HT-29 (cell line): ENCODE measurements around the gene ZKSCAN5. TPM values are rescaled to one million over a fixed set of nuclear protein-coding genes. Genes with fewer than 3 reads are reported as not detected.
"Not testable (repeated sequence)": the region's sequence is repeated elsewhere in the genome, so short reads cannot be mapped to it uniquely, and the experiment has no call there.

Experiments used
- DNase-seq: peaks from one replicate; pipeline ENCODE4 v3.0.0-alpha.2; 2015; ENCODE audit warnings: low spot score
- total RNA-seq: library from RNA; depleted of rRNA; stranded (reverse); fragments of >200 nt; shearing (Covaris generic); gene quantifications from 2 replicates; pipeline ENCODE4 v1.2.3, GENCODE V29; 2014

ZKSCAN5 gene
- total RNA-seq, 1 experiment from 2014 or later = 9.7 TPM

DNA sequence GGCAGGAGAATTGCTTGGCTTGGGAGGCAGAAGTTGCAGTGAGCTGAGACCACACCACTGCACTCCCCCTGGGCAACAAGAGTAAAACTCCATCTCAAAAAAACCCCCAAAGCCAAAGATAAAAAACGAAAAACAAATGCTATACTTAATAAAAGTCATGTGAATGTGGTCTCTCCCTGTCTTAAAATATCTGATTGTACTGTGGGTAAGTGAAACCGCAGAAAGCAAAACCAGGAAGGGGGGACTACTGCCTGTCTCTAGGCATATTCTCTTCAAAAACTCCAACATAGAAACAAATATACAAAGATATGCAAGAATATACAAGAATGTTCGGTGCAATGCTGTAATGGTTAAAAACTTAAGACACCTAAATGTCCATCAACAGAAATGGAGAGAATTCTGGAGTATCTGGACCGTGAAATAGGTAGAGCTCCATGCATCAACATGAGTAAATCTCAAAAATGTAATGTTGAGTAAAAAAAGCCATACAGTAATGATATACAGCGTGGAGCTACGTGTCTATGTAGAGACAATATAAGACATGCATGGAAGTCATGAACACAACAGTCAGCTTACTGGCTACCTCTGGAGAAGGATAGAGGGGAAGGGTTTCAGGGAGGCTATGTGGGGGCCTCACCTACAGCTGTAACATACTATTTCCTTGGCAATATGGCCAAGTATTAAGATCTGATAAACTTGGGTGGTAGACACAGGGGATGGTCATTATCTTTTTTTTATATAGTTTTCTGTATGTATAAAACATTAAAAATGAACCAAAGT is 6.5 kb upstream of the ZKSCAN5 start:
- DNase-seq = no peak

DNA sequence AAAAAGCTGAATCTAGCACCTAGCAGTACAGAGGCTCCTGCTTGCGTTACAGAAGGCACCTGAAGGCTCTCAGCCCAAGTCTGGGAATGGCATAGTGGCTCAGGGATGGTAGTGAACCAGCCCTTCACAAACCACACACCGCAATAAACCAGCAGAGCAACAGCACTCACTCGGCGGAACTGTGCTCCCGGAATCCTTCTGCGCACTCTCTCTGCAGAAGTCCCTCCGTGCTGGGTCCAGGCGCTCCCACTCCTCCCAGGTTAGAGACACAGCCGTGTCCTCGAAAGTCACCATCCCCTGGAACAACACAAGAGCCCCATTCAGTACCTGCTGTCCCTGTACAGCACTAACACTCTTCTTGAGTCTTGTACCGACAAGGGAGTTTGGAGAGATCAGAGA is 5.9 kb upstream of the ZKSCAN5 start:
- peak; percentile 52 for DNase-seq

DNA sequence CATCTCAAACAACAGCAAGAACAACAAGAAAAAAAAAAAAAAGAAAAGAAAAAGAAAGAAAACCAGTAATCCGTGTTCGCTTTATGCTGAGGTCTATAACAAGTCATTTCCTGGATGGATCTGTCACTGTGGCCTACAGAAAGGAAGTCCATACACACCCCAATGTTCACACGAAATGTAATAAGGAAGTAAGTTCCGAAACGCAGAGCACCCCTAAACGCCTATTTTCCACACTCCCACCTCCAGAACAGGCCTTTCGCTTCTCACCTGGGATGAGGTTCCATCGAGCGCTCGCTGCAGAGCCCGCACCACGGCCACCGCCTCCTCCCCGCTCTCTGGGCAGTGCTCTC is 5.1 kb upstream of the ZKSCAN5 start:
- no peak for DNase-seq

DNA sequence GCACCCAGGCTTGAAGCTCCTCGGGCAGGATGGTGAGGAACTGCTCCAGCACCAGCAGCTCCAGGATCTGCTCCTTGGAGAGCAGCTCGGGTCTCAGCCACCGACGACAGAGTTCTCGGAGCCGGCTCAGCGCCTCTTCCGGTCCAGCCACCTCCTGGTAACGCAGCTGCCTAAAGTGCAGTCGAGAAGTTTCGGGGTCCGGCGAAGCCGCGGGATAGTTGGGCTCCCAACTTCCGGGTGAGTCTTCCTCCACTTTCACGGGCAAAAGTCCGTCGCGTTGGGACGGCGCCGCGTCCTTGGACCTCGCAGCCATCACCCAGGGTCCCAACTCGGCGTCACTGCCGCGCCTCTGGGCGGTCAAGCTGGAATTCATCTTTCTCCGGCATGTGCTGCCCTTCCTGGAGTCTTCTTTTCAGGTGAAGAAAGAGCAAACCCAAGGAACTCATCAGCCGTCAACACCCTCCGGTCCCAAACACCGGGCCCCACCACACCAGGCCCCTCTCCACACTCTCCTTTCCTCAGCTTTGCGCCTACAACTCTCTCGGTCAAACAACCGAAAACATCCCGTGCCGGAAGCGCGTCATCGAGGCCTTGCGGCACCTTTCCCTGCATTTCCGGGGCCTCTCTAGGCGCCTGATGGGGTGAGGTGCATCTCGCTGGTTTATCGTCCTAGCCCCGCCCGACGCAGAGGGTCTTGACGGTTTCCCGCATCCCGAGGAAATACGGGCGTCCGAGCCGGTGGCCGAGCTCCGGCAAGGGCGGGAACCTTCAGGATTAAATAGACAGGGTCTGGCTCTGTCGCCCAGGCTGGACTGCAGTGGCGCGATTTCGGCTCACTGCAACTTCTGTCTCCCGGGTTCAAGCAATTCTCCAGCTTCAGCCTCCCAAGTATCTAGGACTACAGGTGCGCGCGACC is 4.5 kb upstream of the ZKSCAN5 start, which contains the start of gene ZNF394:
ZNF394 (minus strand) TSS at position 561 of the 916 bp plus-strand sequence; CDS start at position 373, 188 bp downstream.
- DNase-seq = peak; percentile 96

DNA sequence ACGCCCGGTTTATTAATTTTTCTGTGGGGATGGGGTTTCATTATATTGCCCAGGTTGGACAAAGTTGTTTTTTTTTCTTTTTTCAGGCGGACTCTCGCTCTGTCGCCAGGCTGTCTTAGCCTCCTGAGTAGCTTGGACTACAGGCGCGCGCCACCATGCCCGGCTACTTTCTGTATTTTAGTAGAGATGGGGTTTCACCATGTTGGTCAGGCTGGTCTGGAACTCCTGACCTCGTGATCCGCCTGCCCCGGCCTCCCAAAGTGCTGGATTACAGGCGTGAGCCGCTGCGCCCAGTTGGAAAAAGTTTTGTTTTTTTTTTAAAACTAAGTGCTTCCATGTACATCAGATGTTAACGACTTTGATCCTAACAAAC is 3.8 kb upstream of the ZKSCAN5 start:
- no peak for DNase-seq

DNA sequence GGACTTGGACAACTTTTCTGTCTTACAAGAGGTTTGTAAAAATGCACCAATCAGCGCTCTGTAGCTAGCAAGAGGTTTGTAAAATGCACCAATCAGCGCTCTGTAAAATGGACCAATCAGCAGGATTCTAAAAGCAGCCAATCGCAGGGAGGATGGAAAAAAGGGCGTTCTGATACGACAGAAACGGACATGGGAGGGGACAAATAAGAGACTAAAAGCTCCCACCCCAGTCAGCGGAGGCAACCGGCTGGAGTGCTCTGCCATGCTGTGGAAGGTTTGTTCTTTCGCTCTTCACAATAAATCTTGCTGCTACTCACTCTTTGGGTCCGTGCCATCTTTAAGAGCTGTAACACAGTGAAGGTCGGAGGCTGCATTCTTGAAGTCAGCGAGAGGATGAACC is 3.2 kb upstream of the ZKSCAN5 start:
- not testable (repeated sequence) for DNase-seq

DNA sequence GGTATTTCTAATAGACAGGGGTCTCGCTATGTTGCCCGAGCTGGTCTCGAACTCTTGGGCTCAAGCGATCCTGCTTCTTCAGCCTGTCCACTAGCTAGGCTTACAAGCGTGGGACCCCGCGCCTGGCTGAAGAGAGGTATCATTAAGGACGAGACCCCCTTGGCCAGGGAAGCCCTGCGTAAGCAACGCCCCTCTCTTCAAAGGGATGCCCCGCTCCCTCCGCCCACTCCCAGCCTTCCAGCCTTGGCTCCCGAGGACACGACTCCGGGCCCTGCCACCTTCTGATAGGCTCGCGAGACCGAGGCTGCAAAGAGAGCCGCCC is 220 bp upstream of the ZKSCAN5 start:
- DNase-seq = no peak

DNA sequence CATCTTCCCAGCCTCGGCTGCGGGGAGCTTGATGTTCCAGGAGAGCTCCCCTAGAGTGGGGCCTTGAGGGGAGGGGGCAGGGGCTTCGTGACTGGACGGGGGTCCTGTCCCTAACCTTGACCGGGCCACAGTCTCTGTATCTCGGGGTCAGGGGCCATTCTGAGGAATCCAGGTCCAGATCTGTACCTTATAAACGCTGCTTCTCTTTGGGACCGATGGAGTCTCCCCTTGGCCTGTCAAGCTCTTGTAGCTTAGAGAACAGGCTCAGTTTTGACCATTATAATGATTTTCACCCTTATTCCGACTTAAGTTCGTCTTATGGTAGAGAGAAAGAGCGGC is 831 bp downstream of the ZKSCAN5 start:
- no peak for DNase-seq

DNA sequence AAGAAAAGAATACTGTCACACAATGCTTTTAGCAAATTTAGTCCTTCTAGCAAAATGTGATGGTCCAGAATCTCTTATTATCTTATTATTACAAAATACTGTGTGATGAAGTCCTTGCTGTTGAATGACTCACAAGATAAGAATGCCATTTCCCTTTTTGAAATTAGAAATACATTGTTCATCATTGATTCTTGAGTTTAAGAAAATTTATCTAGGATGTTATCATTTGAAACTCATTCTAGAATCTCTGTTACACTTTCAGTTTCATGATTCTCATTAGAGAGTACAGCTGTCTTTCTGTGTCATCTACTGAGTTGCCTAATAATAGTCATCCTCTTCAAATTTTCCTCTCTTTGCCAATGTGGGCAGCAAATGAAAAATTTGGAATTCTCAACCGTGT is 9.6 kb downstream of the ZKSCAN5 start:
- no peak for DNase-seq

DNA sequence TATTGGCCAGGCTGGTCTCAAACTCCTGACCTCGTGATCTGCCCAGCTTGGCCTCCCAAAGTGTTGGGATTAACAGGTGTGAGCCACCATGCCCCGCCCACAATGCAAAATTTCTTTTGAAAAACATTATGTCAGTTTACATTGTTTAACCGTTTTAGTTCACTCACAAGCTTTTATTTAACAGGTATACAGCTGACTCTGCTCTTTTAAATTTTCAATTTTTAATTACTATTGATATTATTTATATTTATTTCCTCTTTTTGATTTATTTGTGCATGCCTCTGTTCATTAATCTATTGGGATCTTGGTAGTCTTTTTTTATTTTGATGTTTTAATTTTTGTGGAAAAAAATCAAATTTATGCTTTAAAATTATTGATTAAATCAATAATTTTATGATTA is 16.9 kb downstream of the ZKSCAN5 start:
- DNase-seq = no peak

DNA sequence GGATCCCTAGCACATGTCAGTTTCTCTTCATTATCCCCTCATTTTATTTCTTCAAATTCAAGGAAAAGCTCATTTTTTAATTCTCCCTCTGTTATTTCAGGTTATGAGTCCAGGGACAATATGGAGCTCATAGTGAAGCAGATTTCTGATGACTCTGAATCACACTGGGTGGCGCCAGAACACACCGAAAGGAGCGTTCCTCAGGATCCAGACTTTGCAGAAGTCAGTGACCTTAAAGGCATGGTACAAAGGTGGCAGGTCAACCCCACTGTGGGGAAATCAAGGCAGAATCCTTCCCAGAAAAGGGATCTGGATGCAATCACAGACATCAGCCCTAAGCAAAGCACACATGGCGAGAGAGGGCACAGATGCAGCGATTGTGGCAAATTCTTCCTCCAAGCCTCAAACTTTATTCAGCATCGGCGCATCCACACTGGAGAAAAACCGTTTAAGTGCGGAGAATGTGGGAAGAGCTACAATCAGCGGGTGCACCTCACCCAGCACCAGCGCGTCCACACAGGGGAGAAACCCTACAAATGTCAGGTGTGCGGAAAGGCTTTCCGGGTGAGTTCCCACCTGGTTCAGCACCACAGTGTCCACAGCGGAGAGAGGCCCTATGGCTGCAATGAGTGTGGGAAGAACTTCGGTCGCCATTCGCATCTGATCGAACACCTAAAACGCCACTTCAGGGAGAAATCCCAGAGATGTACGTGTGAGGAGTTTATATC is 21.4 kb downstream of the ZKSCAN5 start:
- peak; percentile 41 for DNase-seq

DNA sequence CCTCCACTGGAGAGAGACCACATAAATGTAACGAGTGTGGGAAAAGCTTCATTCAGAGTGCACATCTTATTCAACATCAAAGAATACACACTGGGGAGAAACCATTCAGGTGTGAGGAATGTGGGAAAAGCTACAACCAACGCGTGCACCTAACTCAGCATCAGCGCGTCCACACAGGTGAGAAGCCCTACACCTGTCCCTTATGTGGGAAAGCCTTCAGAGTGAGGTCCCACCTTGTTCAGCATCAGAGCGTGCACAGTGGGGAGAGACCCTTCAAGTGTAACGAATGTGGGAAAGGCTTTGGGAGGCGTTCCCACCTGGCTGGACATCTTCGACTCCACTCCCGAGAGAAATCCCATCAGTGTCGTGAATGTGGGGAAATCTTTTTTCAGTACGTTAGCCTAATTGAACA is 26.9 kb downstream of the ZKSCAN5 start:
- DNase-seq = no peak

DNA sequence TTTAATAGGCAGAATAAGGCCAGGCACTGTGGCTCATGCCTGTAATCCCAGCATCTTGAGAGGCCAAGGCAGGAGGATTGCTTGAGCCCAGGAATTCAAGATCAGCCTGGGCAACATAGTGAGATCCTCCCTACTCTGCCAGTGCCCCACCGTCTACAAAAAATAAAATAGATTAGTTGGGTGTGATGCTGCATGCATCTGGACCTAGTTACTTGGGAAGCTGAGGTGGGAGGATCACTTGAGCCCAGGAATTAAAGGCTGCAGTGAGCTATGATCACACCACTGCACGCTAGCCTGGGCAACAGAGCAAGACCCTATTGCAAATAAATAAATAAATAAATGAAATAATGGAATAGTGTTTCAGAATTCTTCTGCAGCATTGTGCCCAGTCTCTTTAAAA is 31.2 kb downstream of the ZKSCAN5 start:
- no peak for DNase-seq

DNA sequence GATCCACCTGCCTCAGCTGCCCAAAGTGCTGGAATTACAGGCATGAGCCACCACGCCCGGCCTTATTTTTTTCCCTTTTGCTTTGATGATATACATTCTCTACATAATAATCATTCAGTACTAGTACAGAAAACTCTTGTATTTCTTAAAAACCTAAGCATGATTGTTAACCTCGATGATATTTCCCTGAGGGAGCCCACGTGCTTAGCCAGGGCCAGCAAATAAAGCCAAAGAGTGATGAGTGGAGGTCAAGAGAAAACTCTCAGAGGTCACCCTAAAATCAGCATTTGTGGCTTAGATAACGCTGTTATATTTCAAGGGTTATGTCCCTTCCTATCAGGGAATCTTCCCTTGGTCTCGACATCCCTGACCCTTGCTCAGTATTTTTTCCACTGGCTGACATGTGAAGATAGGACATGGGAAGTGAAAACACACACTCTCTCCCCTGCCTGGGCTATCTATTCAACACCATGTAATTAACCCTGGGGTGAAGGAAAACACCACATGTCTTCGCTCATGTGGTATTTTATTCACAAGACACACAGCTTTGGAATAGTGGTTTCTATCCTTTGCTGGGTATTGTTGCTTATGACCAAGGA is 34.9 kb downstream of the ZKSCAN5 start:
- no peak for DNase-seq

DNA sequence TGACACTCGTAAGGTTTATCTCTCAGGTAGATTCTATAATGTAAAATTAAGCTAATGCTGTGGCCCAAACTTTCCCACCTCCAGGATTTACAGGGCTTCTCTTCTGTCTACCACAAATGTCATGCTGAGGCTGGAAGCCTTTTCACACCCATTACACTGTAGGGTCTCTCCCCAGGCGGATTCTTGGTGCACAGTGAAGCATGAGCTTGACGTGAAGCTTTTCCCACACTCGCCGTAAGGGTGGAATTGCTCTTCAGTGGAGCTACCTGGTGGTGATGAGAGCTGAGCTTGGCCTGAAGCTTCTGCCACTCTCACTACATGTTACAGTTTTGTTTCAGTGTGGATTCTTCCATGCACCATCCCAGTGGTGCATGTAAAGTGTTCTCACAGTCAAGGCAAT is 36.1 kb downstream of the ZKSCAN5 start:
- DNase-seq = no peak

DNA sequence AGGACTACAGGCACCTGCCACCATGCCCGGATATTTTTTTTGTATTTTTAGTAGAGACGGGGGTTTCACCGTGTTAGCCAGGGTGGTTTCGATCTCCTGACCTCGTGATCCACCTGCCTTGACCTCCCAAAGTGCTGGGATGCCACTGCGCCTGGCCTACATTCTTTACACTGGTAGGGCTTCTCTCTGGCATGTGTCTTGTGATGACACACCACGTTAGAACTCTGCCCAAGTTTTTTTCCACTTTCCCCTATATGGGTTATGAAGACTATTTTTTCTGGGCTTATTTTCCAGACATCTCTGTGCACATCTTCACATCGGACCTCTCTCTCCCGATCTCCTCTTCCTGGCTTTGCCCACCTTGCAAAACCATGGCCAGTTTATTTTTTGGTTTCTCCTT is 36.8 kb downstream of the ZKSCAN5 start:
- no peak for DNase-seq

DNA sequence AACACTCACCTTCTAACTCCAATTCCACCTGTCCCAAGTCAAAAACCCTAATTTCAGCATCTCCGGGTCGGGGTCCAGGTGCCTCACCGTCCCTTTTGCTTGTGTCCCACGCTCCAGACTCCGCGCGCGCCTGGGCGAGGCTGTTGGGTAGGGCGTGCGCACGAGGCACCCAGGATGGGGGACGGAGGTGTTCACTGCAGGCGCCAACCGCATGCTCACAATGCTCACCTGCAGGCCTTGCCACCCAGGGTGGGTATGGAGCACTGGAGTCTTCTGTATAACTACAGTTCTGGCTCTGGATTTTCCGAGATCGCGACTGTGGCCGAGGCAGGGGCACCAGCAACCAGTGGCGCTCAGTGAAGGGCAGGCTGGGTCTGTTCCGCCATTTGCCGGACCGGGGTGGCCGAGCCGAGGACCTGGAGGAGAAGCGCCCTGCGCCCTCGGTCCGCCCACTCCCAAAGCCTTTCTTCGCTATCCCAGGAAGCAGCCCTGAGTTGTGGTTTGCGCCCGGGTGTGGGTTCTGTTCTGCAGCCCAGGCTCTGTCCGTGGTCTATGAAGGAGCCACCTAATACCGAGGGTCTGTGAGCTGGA is 38.7 kb downstream of the ZKSCAN5 start:
- DNase-seq = no peak

DNA sequence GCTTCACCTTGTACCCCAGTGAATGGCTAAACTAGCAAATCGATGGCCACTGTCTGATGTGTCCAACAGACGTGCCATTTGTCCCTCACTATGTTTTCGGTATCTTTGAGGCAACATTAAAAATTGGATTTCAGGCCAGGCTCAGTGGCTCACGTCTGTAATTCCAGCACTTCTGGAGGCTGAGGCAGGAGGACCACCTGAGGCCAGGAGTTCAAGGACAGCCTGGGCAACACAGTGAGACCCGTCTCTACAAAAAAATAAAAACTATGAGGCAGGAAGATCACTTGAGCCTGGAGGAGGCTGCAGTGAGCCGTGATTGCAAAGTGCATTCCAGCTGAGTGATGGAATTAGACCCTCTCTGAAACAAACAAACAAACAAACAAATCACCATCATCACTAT is 39.5 kb downstream of the ZKSCAN5 start:
- DNase-seq = no peak

DNA sequence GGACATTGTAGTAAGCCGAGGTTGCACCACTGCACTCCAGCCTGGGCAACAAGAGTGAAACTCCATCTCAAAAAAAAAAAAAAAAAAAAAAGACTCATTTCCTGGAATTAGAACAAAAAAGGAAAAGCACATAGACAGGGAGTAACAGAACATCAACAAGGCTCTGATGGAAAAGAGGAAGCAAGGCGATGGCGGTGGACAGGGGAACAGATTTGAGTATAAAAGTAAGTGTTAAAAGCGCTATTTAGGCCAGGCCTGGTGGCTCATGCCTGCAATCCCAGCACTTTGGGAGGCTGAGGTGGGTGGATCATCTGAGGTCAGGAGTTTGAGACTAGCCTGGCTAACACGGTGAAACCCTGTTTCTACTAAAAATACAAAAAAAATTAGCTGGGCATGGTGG is 40.8 kb downstream of the ZKSCAN5 start:
- DNase-seq = not testable (repeated sequence)

DNA sequence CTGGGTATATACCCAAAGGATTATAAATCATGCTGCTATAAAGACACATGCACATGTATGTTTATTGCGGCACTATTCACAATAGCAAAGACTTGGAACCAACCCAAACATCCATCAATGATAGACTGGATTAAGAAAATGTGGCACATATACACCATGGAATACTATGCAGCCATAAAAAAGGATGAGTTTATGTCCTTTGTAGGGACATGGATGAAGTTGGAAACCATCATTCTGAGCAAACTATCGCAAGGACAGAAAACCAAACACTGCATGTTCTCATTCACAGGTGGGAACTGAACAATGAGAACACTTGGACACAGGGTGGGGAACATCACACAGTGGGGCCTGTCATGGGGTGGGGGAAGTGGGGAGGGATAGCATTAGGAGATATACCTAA is 45.1 kb downstream of the ZKSCAN5 start:
- DNase-seq = not testable (repeated sequence)

DNA sequence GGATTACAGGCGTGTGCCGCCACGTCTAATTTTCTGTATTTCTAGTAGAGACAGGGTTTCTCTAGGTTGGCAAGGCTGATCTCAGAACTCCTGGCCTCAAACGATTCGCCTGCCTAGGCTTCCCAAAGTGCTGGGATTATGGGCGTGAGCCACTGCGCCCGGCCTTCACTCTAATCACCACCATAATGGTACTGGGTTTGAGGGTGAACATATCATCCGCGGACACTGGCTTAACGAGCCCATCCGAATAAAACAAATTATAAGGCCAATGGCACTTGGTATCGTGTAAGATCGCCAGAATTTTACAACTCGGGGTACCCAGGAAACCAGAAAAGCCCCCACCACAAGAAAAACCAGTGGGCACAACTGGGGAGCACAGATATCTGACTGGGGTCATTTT is 46.9 kb downstream of the ZKSCAN5 start:
- no peak for DNase-seq
